B cell (primary cell): ENCODE results near the gene ZNF429. TPM values are rescaled to one million over a fixed set of nuclear protein-coding genes. Genes with fewer than 3 reads are reported as not detected.

ENCODE experiments used
- polyA plus RNA-seq: library from polyadenylated mRNA; depleted of rRNA; stranded (reverse); fragments of >200 nt; gene quantifications from 2 replicates; pipeline ENCODE4 v1.2.3, GENCODE V29; 2012
- total RNA-seq, 2 donors: library from RNA; stranded (reverse); fragments of 120-200 nt in 1 of 2; gene quantifications; 1 replicate in 1 of 2; 2 replicates in 1 of 2; pipeline versions ENCODE4 v1.2.3 to v1.2.4, GENCODE V29; 2013 to 2022

Gene ZNF429
- total and polyA plus RNA-seq, 2 donors (not counting 1 experiment from before 2014, with no cell fraction given): 15.8 to 23.2 TPM

Other genes starting within 250 kb of the ZNF429 start
- gene ZNF708, start 176.2 kb upstream of the ZNF429 start, total RNA-seq: 37.7 and 38.2 TPM in 2 replicates
- 6.2 and 11.7 TPM in 2 replicates for gene ZNF708, start 176.2 kb upstream of the ZNF429 start, polyA plus RNA-seq
- 26.8 and 27.1 TPM in 2 replicates for gene ZNF738, start 146.6 kb upstream of the ZNF429 start, total RNA-seq
- 7.0 and 14.6 TPM in 2 replicates for gene ZNF738, start 146.6 kb upstream of the ZNF429 start, polyA plus RNA-seq
- 79.0 and 85.3 TPM in 2 replicates for gene ZNF493, start 108.5 kb upstream of the ZNF429 start, total RNA-seq
- 11.2 and 12.6 TPM in 2 replicates for gene ZNF493, start 108.5 kb upstream of the ZNF429 start, polyA plus RNA-seq